GM12872 (cell line): ENCODE measurements around the gene LRRC23.
A peak's percentile ranks its signal among the peaks of the same experiment; 100 is the strongest.

Experiments
- TF ChIP-seq, protein P1 (sequence below): IDR thresholded peaks from 3 replicates; pipeline ENCODE4 v1.5.1; 2011; ENCODE audit warnings: low read depth, mild to moderate bottlenecking, low read length, moderate library complexity; ENCODE audit not compliant: insufficient read depth

LRRC23 gene

DNA sequence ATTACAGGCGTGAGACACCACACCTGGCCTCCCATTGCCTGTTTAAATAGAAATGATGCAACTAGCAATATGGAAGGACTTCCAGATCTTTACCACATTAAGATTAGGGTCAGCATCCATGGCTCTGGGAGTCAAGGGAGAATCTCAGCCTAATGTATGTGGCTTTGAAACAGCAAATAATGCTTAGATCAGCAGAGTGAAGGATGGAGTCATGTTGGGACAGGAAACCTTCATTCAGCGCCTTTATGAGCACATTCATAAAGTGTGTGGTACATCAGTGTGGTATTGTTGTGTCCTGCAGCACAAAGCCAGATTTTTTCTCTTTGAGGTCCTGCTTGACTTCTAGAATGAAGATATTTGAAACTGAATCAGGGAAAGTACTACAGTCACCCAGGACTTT is 16.3 kb upstream of the LRRC23 start:
- TF ChIP-seq, protein P1, sequence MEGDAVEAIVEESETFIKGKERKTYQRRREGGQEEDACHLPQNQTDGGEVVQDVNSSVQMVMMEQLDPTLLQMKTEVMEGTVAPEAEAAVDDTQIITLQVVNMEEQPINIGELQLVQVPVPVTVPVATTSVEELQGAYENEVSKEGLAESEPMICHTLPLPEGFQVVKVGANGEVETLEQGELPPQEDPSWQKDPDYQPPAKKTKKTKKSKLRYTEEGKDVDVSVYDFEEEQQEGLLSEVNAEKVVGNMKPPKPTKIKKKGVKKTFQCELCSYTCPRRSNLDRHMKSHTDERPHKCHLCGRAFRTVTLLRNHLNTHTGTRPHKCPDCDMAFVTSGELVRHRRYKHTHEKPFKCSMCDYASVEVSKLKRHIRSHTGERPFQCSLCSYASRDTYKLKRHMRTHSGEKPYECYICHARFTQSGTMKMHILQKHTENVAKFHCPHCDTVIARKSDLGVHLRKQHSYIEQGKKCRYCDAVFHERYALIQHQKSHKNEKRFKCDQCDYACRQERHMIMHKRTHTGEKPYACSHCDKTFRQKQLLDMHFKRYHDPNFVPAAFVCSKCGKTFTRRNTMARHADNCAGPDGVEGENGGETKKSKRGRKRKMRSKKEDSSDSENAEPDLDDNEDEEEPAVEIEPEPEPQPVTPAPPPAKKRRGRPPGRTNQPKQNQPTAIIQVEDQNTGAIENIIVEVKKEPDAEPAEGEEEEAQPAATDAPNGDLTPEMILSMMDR, result no peak

DNA sequence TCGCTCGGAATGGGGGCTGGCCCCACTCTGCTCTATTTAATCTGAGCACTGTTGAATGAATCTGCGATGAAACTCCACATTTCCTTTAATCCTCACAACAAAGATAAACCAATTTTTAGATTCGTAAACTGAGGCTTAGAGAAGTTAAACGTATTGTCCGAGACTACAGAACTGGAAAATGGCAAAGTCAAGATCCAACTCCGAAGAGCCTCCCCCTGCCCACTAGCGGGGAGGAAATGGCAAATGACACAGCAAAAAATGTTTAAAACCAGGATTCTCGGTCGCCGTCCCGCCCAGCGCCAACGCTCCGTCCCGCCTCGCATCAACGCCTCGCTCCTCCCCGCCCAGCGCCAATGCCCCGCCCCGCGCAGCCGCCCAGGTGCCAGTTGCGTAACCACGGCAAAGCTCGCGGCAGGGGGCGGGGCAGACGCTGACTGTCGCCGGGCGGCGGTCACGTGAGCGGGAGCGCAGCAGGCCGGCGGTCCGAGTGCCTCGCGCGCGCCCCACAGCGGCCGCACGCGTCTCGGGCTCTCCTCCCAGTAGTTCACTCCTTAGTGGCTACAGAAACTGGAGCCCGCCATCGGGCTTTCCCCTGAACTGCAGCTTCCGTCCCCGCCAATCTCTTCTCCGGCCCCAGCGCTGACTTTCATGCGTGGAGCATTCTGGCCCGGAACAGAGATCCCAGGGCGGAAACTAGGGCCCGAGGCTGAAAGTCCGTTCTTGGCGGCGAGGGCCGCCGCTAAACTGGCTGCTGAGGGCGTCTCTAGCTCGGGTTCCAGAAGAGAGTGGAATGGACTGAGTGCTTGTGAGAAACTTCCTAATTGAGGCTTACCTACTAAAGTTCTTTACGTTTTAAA is 13.6 kb upstream of the LRRC23 start:
- TF ChIP-seq, protein P1, result peak; percentile 76

DNA sequence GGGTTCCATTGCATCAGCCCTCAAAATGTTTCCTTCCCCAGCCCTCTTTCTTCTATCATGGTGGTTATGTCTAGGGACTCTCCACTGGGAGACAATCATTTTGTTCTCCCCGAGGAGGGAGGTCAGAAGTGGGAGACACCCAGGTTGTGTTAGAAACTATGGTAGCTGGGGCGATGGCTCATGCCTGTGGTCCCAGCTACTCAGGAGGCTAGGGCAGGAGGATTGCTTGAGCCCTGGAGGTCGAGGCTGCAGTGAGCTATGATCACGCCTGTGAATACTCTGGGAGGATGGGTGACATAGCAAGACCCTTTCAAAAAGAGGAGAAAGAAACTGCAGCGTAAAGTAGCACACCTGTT is 13.0 kb upstream of the LRRC23 start:
- TF ChIP-seq, protein P1, result no peak

DNA sequence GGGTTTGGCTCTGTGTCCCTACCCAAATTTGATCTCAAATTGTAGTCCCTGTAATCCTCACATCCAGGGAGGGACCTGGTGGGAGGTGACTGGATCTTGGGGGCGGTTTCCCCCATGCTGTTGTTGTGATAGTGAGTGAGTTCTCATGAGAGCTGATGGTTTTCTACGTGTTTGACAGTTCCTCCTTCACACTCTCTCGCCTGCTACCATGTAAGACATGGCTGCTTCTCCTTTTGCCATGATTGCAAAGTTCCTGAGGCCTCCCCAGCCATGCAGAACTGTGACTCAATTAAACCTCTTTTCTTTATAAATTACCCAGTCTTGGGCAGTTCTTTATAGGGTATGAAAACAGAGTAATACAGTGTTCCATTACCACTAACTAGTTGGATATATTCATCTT is 10.3 kb upstream of the LRRC23 start:
- TF ChIP-seq, protein P1, result no peak

DNA sequence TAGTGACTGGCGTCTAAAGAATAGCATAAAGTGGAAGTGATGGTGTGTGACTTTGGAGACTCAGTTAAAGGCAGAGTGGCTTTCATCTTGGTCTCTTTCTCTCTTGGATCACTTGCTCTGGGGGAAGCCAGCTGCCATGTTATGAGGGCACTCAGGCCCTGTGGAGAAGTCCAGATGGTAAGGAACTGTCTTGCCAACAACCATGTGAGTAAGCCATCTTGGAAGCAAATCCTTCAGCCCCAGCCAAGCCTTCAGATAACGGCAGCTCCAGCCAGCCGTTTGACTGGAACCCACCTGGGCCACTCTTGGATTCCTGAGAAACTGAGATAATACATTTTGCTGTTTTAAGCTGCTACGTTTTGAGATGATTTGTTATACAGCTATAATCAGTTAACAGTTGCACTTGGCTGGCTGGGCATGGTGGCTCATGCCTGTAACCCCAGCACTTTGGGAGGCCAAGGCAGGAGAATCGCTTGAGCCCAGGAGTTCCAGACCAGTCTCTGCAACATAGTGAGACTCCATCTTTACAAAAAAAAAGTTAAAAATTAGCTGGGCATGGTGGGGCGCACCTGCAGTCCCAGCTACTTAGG is 7.7 kb upstream of the LRRC23 start:
- TF ChIP-seq, protein P1, result no peak

DNA sequence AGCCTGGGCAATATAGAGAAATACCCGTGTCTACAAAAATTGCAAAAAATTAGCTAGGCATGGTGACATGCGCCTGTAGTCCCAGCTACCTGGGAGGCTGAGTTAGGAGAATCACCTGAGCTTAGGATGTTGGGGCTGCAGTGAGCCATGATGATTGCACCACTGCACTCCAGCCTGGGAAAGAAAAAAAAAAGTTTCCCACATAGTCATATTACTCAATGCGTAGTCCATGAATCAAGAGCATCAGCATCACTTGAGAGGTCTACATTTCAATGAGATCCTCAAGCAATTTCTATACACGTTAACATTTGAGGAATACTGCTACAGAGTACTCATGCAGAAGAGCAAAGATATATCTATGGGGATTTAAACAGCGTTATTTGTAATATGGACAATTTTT is 5.2 kb upstream of the LRRC23 start:
- TF ChIP-seq, protein P1, result no peak

DNA sequence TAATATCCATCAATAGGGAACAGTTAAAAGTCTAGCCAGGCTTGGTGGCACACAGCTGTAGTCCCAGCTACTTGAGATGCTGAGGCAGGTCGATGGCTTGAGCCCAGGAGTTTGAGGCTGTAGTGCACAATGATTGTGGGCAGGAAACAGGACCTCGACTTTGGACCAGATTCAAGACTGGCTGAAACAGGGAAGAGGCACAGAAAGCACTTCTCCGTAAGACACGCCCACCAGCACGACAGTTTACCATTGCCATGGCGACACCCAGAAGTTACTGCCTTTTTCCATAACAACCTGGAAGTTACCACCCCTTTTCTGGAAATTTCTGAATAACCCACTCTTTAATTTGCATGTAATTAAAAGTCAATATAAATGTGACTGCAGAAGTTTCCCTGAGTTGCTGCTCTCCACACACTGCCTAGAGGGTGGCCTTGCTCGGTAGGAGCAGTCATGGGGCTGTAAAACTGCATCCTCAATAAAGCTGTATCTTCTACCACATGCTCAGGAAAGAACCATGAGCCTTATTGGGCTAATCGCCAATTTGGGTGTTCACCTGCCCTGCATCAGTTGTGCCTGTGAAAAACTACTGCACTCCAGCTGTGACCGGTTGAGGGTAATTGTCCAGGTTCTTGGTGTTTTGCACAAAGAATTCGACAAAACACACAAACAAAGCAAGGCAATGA is 4.6 kb upstream of the LRRC23 start:
- TF ChIP-seq, protein P1, result no peak
